Endodermal cell (in vitro differentiated cells): ENCODE data around the gene SLC38A4. TPM values are rescaled to one million over a fixed set of nuclear protein-coding genes. Genes with fewer than 3 reads are reported as not detected.

ENCODE experiments used
- DNase-seq: peaks from one replicate; pipeline ENCODE4 v3.0.0-alpha.2; 2017
- H3K27ac ChIP-seq: 2 replicates; pipeline ENCODE4 v1.5.1; 2013; ENCODE audit warnings: mild to moderate bottlenecking, low read depth, low read length, moderate library complexity
- H3K27me3 ChIP-seq: 2 replicates; pipeline ENCODE4 v1.6.1; 2013; ENCODE audit warnings: mild to moderate bottlenecking, low read length, moderate library complexity; ENCODE audit not compliant: insufficient read depth, control insufficient read depth, poor library complexity, severe bottlenecking
- H3K36me3 ChIP-seq: 2 replicates; pipeline ENCODE4 v1.7.0; 2013; ENCODE audit warnings: mild to moderate bottlenecking, low read length, moderate library complexity; ENCODE audit not compliant: control insufficient read depth, insufficient read depth
- H3K4me1 ChIP-seq: one replicate; pipeline ENCODE4 v1.7.0; 2013; ENCODE audit warnings: low read length; ENCODE audit not compliant: control insufficient read depth, insufficient read depth
- H3K4me3 ChIP-seq: 2 replicates; pipeline ENCODE4 v1.5.1; 2013; ENCODE audit warnings: mild to moderate bottlenecking, low read length, moderate library complexity
- H3K9ac ChIP-seq: 2 replicates; pipeline ENCODE4 v1.6.1; 2013; ENCODE audit warnings: mild to moderate bottlenecking, low read length, moderate library complexity; ENCODE audit not compliant: poor library complexity, severe bottlenecking; ENCODE audit errors: extremely low read depth
- H3K9me3 ChIP-seq: 2 replicates; pipeline ENCODE4 v1.6.1; 2013; ENCODE audit warnings: mild to moderate bottlenecking, low read length, moderate library complexity; ENCODE audit not compliant: control insufficient read depth
- H3K27ac Mint-ChIP-seq: 2 replicates; pipeline ENCODE4 v1.8.0; 2020; ENCODE audit warnings: mixed read lengths
- H3K27me3 Mint-ChIP-seq: 2 replicates; pipeline ENCODE4 v1.8.0; 2021; ENCODE audit warnings: mild to moderate bottlenecking, mixed read lengths; ENCODE audit not compliant: insufficient read depth
- H3K36me3 Mint-ChIP-seq: 2 replicates; pipeline ENCODE4 v1.8.0; 2020; ENCODE audit warnings: low read depth, mixed read lengths
- H3K4me1 Mint-ChIP-seq: 2 replicates; pipeline ENCODE4 v1.8.0; 2020; ENCODE audit warnings: mixed read lengths
- H3K4me3 Mint-ChIP-seq: 2 replicates; pipeline ENCODE4 v1.8.0; 2020; ENCODE audit warnings: mild to moderate bottlenecking, moderate library complexity, mixed read lengths
- H3K9me3 Mint-ChIP-seq: 2 replicates; pipeline ENCODE4 v1.8.0; 2020; ENCODE audit warnings: mild to moderate bottlenecking, mixed read lengths
- CTCF ChIP-seq: fragments of 200-600 bp; sonication (generic); conservative IDR thresholded peaks from 2 replicates; pipeline ENCODE4 v1.5.0; 2021; ENCODE audit warnings: antibody characterized with exemption, mild to moderate bottlenecking
- WGBS, 2 experiments: methylation state at CpG; one replicate each; pipeline versions ENCODE4 v1.1.5 to v1.1.7; 2013; ENCODE audit warnings: missing lambda C conversion rate in 2 of 2, mixed read lengths in 1 of 2; ENCODE audit not compliant: insufficient coverage in 1 of 2, insufficient read length in 1 of 2; 5-methylcytosine and 5-hydroxymethylcytosine counted together
- total RNA-seq, 2 donors: library from RNA; stranded (reverse); fragmentation: NEBNext Ultra II Directional in 1 of 2; extraction: Animal tissue kit (Norgen Biotek cat#: 25700) in 1 of 2; gene quantifications; 2 replicates in 1 of 2; 3 replicates in 1 of 2; pipeline ENCODE4 v1.2.1, GENCODE V29; 2021

The SLC38A4 gene
- total RNA-seq, 2 donors from 2014 or later, result 0.62 TPM; not detected in 1

- Histone ChIP-seq H3K27ac (no peak overlapping the region), H3K4me3 (no peak overlapping the region), H3K9ac (no peak overlapping the region), H3K4me1 (no peaks in the 10 kb centered on the region), H3K27me3 (no peaks in the 10 kb centered on the region), H3K9me3 (no peaks in the 10 kb centered on the region), H3K36me3 (no peaks in the 10 kb centered on the region)
- no peak for TF ChIP-seq CTCF
- Mint-ChIP-seq H3K27me3 (no peaks in the 10 kb centered on the region), H3K4me3 (no peak overlapping the region), H3K9me3 (no peaks in the 10 kb centered on the region), H3K36me3 (no peaks in the 10 kb centered on the region), H3K27ac (no peak overlapping the region), H3K4me1 (peaks cover 14% of the 10 kb centered on the region)
- WGBS, 2 experiments, result 40 to 74% methylated on average over 2 to 3 of the region's 3 CpGs
- no peak for DNase-seq
Measured at GRCh38 chr12:46770501-46771183, 55.2 kb downstream of the SLC38A4 start.

GRCh38 chr12:46764005-46764404, 61.8 kb downstream of the SLC38A4 start:
- no peaks in the 10 kb centered on the region for H3K36me3 ChIP-seq
- no peak overlapping the region for H3K27ac Mint-ChIP-seq
- no peaks in the 10 kb centered on the region for H3K4me1 ChIP-seq
- TF ChIP-seq CTCF, result no peak
- peaks cover 12% of the 10 kb centered on the region for H3K9me3 Mint-ChIP-seq
- H3K27ac ChIP-seq, result no peak overlapping the region
- no peak overlapping the region for H3K4me3 Mint-ChIP-seq
- 49 to 50% methylated on average over 2 of the region's 3 CpGs for WGBS, 2 experiments
- H3K9me3 ChIP-seq, result peaks cover 5% of the 10 kb centered on the region
- H3K27me3 Mint-ChIP-seq, result no peaks in the 10 kb centered on the region
- no peaks in the 10 kb centered on the region for H3K4me1 Mint-ChIP-seq
- H3K4me3 ChIP-seq, result no peak overlapping the region
- H3K36me3 Mint-ChIP-seq, result no peaks in the 10 kb centered on the region
- H3K9ac ChIP-seq, result no peak overlapping the region
- no peaks in the 10 kb centered on the region for H3K27me3 ChIP-seq
- no peak for DNase-seq

GRCh38 chr12:46763230-46763629, 62.6 kb downstream of the SLC38A4 start:
- DNase-seq, result no peak
- no peaks in the 10 kb centered on the region for H3K4me1 Mint-ChIP-seq
- H3K36me3 Mint-ChIP-seq, result no peaks in the 10 kb centered on the region
- Histone ChIP-seq H3K4me3 (no peak overlapping the region), H3K27me3 (no peaks in the 10 kb centered on the region), H3K36me3 (no peaks in the 10 kb centered on the region), H3K4me1 (no peaks in the 10 kb centered on the region), H3K27ac (no peak overlapping the region), H3K9me3 (peaks cover 10% of the 10 kb centered on the region), H3K9ac (no peak overlapping the region)
- H3K27me3 Mint-ChIP-seq, result no peaks in the 10 kb centered on the region
- no peak overlapping the region for H3K27ac Mint-ChIP-seq
- no peak for TF ChIP-seq CTCF
- H3K9me3 Mint-ChIP-seq, result peaks cover 20% of the 10 kb centered on the region
- H3K4me3 Mint-ChIP-seq, result no peak overlapping the region
